Hepatocyte (in vitro differentiated cells): Measurements from ENCODE around the gene TRIM9. TPM values are rescaled to one million over a fixed set of nuclear protein-coding genes. Genes with fewer than 3 reads are reported as not detected.

Experiments
- DNase-seq: peaks from one replicate; pipeline ENCODE4 v3.0.0-alpha.2; 2016; ENCODE audit warnings: low spot score
- H2AFZ ChIP-seq: fragments of 200-600 bp; sonication (generic); 2 replicates; pipeline ENCODE4 v1.6.0; 2016; ENCODE audit warnings: antibody characterized with exemption, mild to moderate bottlenecking
- H3K27ac ChIP-seq: fragments of 200-600 bp; sonication (generic); 2 replicates; pipeline ENCODE4 v1.5.1; 2016; ENCODE audit warnings: mild to moderate bottlenecking
- H3K27me3 ChIP-seq: fragments of 200-600 bp; sonication (generic); 2 replicates; pipeline ENCODE4 v1.6.1; 2016
- H3K36me3 ChIP-seq: fragments of 200-600 bp; sonication (generic); replicated peaks from 2 replicates; pipeline ENCODE4 v1.5.1; 2016; ENCODE audit warnings: low read depth; ENCODE audit not compliant: insufficient read depth
- H3K4me1 ChIP-seq: fragments of 200-600 bp; sonication (generic); 2 replicates; pipeline ENCODE4 v1.5.1; 2016; ENCODE audit warnings: mild to moderate bottlenecking, moderate library complexity; ENCODE audit not compliant: insufficient read depth
- H3K4me2 ChIP-seq: fragments of 200-600 bp; sonication (generic); 2 replicates; pipeline ENCODE4 v1.6.0; 2016
- H3K4me3 ChIP-seq: fragments of 200-600 bp; sonication (generic); 2 replicates; pipeline ENCODE4 v1.5.1; 2016; ENCODE audit warnings: mild to moderate bottlenecking
- H3K79me2 ChIP-seq: fragments of 200-600 bp; sonication (generic); 2 replicates; pipeline ENCODE4 v1.6.0; 2017; ENCODE audit warnings: mild to moderate bottlenecking
- H3K9me2 ChIP-seq: fragments of 200-600 bp; sonication (generic); replicated peaks from 2 replicates; pipeline ENCODE4 v1.6.0; 2017; ENCODE audit warnings: mild to moderate bottlenecking; ENCODE audit not compliant: insufficient read depth
- H3K9me3 ChIP-seq: fragments of 200-600 bp; sonication (generic); 2 replicates; pipeline ENCODE4 v1.5.1; 2016; ENCODE audit warnings: low read depth, mild to moderate bottlenecking
- H4K20me1 ChIP-seq: fragments of 200-600 bp; sonication (generic); 2 replicates; pipeline ENCODE4 v1.6.0; 2016; ENCODE audit warnings: mild to moderate bottlenecking; ENCODE audit not compliant: insufficient read depth, poor library complexity, severe bottlenecking
- CTCF ChIP-seq: fragments of 200-600 bp; sonication (generic); IDR thresholded peaks from 2 replicates; pipeline ENCODE4 v1.5.1; 2016; ENCODE audit warnings: antibody characterized with exemption, mild to moderate bottlenecking; ENCODE audit not compliant: poor library complexity
- EZH2 ChIP-seq: fragments of 200-600 bp; sonication (generic); IDR thresholded peaks from 2 replicates; pipeline ENCODE4 v1.6.1; 2016; ENCODE audit warnings: antibody characterized with exemption, mild to moderate bottlenecking, borderline replicate concordance
- EZH2phosphoT487 ChIP-seq: fragments of 200-600 bp; sonication (generic); IDR thresholded peaks from one replicate; pipeline ENCODE4 v1.6.1; 2018; ENCODE audit warnings: antibody characterized with exemption, mild to moderate bottlenecking, low read depth, moderate library complexity; ENCODE audit not compliant: unreplicated experiment, severe bottlenecking
- WGBS: methylation state at CpG from one replicate; pipeline ENCODE4 v1.1.6; 2016; ENCODE audit warnings: low lambda C conversion rate; ENCODE audit errors: missing lambda C conversion rate; 5-methylcytosine and 5-hydroxymethylcytosine counted together
- polyA plus RNA-seq: library from polyadenylated mRNA; unstranded; fragments of >200 nt; fragmentation: Nextera tagmentation; extraction: Ambion mirVana; gene quantifications from 2 replicates; pipeline ENCODE4 v1.2.1, GENCODE V29; 2016
- total RNA-seq: library from RNA; depleted of rRNA; stranded (reverse); fragments of >200 nt; gene quantifications from 2 replicates; pipeline ENCODE4 v1.2.3, GENCODE V29; 2014

Gene TRIM9
- total and polyA plus RNA-seq, 2 experiments from 2014 or later: 0.10 to 0.94 TPM

GRCh38 chr14:51059032-51059431 lies 35.9 kb downstream of the TRIM9 start:
- H2AFZ ChIP-seq: no peak overlapping the region
- 82% methylated on average over 2 of the region's 2 CpGs for WGBS
- no peaks in the 10 kb centered on the region for H3K36me3 ChIP-seq
- H4K20me1 ChIP-seq: no peaks in the 10 kb centered on the region
- H3K4me3 ChIP-seq: no peak overlapping the region
- H3K4me1 ChIP-seq: no peaks in the 10 kb centered on the region
- H3K9me2 ChIP-seq: no peaks in the 10 kb centered on the region
- H3K27me3 ChIP-seq: no peaks in the 10 kb centered on the region
- H3K79me2 ChIP-seq: no peaks in the 10 kb centered on the region
- no peak for DNase-seq
- no peak overlapping the region for H3K4me2 ChIP-seq
- TF ChIP-seq EZH2: no peak
- TF ChIP-seq EZH2phosphoT487: no peak
- no peak for TF ChIP-seq CTCF
- no peak overlapping the region for H3K27ac ChIP-seq
- peaks cover 8% of the 10 kb centered on the region for H3K9me3 ChIP-seq

GRCh38 chr14:51058382-51058781 lies 36.5 kb downstream of the TRIM9 start:
- no peaks in the 10 kb centered on the region for H3K9me2 ChIP-seq
- H4K20me1 ChIP-seq: no peaks in the 10 kb centered on the region
- H3K79me2 ChIP-seq: no peaks in the 10 kb centered on the region
- H3K27ac ChIP-seq: no peak overlapping the region
- TF ChIP-seq CTCF (no peak), EZH2 (no peak), EZH2phosphoT487 (no peak)
- DNase-seq: no peak
- no peak overlapping the region for H2AFZ ChIP-seq
- H3K4me2 ChIP-seq: no peak overlapping the region
- H3K36me3 ChIP-seq: no peaks in the 10 kb centered on the region
- H3K4me1 ChIP-seq: no peaks in the 10 kb centered on the region
- no peak overlapping the region for H3K4me3 ChIP-seq
- peaks cover 8% of the 10 kb centered on the region for H3K9me3 ChIP-seq
- WGBS: 93% methylated on average over 4 of the region's 4 CpGs
- H3K27me3 ChIP-seq: no peaks in the 10 kb centered on the region

- DNase-seq: no peak
- H3K4me3 ChIP-seq: no peak overlapping the region
- H3K36me3 ChIP-seq: no peaks in the 10 kb centered on the region
- H4K20me1 ChIP-seq: no peaks in the 10 kb centered on the region
- TF ChIP-seq CTCF (no peak), EZH2phosphoT487 (no peak), EZH2 (no peak)
- no peaks in the 10 kb centered on the region for H3K9me3 ChIP-seq
- no peak overlapping the region for H3K4me2 ChIP-seq
- no peak overlapping the region for H2AFZ ChIP-seq
- no peaks in the 10 kb centered on the region for H3K4me1 ChIP-seq
- no peak overlapping the region for H3K27ac ChIP-seq
- H3K27me3 ChIP-seq: no peaks in the 10 kb centered on the region
- no peaks in the 10 kb centered on the region for H3K79me2 ChIP-seq
- no peaks in the 10 kb centered on the region for H3K9me2 ChIP-seq
Measured at GRCh38 chr14:51056421-51056820, 38.5 kb downstream of the TRIM9 start.

- no peak overlapping the region for H2AFZ ChIP-seq
- H3K9me3 ChIP-seq: no peaks in the 10 kb centered on the region
- TF ChIP-seq EZH2phosphoT487 (no peak), CTCF (no peak), EZH2 (no peak)
- DNase-seq: no peak
- no peak overlapping the region for H3K4me3 ChIP-seq
- H3K4me2 ChIP-seq: no peak overlapping the region
- no peak overlapping the region for H3K27ac ChIP-seq
- no peaks in the 10 kb centered on the region for H3K36me3 ChIP-seq
- 95% methylated on average over 2 of the region's 2 CpGs for WGBS
- H3K9me2 ChIP-seq: no peaks in the 10 kb centered on the region
- H3K79me2 ChIP-seq: no peaks in the 10 kb centered on the region
- no peaks in the 10 kb centered on the region for H3K4me1 ChIP-seq
- no peaks in the 10 kb centered on the region for H4K20me1 ChIP-seq
- no peaks in the 10 kb centered on the region for H3K27me3 ChIP-seq
Measured at GRCh38 chr14:51053157-51053556, 41.7 kb downstream of the TRIM9 start.
